ENCODE measurements around the gene ZEB2.

The ZEB2 gene

GRCh38 chr2:144519934-144520731 is at the start of gene ZEB2:
TSS of gene ZEB2 (minus strand) at chr2:144520119. CDS start at chr2:144517350, 2,769 bp downstream.
- peak; percentile 86 to 88 for DNase-seq

- no peak for DNase-seq
Observed at GRCh38 chr2:144567745-144568144, 47.8 kb upstream of the ZEB2 start.

- DNase-seq, result no peak
Observed at GRCh38 chr2:144566448-144566847, 46.5 kb upstream of the ZEB2 start.

GRCh38 chr2:144560251-144560650 is 40.3 kb upstream of the ZEB2 start:
- peak; percentile 47 to 66 for DNase-seq

- DNase-seq, result no peak
Observed at GRCh38 chr2:144559681-144560080, 39.8 kb upstream of the ZEB2 start.

- no peak for DNase-seq
Observed at GRCh38 chr2:144559242-144559641, 39.3 kb upstream of the ZEB2 start.

- DNase-seq, result no peak
Observed at GRCh38 chr2:144554492-144555210, 34.7 kb upstream of the ZEB2 start.

- DNase-seq, result no peak
Observed at GRCh38 chr2:144553379-144553778, 33.5 kb upstream of the ZEB2 start.

- no peak for DNase-seq
Observed at GRCh38 chr2:144552821-144553220, 32.9 kb upstream of the ZEB2 start.

GRCh38 chr2:144550911-144551310 is 31.0 kb upstream of the ZEB2 start:
- DNase-seq, result no peak

- DNase-seq, result no peak
Observed at GRCh38 chr2:144550084-144550483, 30.2 kb upstream of the ZEB2 start.

GRCh38 chr2:144548532-144549191 is 28.7 kb upstream of the ZEB2 start:
- DNase-seq, result peak; percentile 16 to 20

- DNase-seq, result no peak
Observed at GRCh38 chr2:144548088-144548487, 28.2 kb upstream of the ZEB2 start.

GRCh38 chr2:144547494-144547893 is 27.6 kb upstream of the ZEB2 start:
- DNase-seq, result no peak

- no peak for DNase-seq
Observed at GRCh38 chr2:144546933-144547332, 27.0 kb upstream of the ZEB2 start.

GRCh38 chr2:144545787-144546186 is 25.9 kb upstream of the ZEB2 start:
- DNase-seq, result no peak

- DNase-seq, result no peak
Observed at GRCh38 chr2:144544053-144544452, 24.1 kb upstream of the ZEB2 start.

GRCh38 chr2:144541396-144541795 is 21.5 kb upstream of the ZEB2 start:
- DNase-seq, result no peak

GRCh38 chr2:144539289-144539782 is 19.4 kb upstream of the ZEB2 start:
- DNase-seq, result no peak

- no peak for DNase-seq
Observed at GRCh38 chr2:144535300-144535699, 15.4 kb upstream of the ZEB2 start.

GRCh38 chr2:144533221-144533620 is 13.3 kb upstream of the ZEB2 start:
- no peak for DNase-seq

- DNase-seq, result no peak
Observed at GRCh38 chr2:144530596-144530995, 10.7 kb upstream of the ZEB2 start.

GRCh38 chr2:144529841-144530240 is 9.9 kb upstream of the ZEB2 start:
- DNase-seq, result no peak

- no peak for DNase-seq
Observed at GRCh38 chr2:144528108-144528507, 8.2 kb upstream of the ZEB2 start.

Measured in AML-193 (cell line).